HL-60 (cell line): ENCODE results near the gene TEX48.

ENCODE experiments used
- POLR2AphosphoS5 ChIP-seq: IDR thresholded peaks from 2 replicates; pipeline ENCODE4 v1.6.1; 2012; ENCODE audit warnings: low read depth
- REST ChIP-seq: IDR thresholded peaks from 2 replicates; pipeline ENCODE4 v1.6.1; 2012; ENCODE audit warnings: low read depth; ENCODE audit not compliant: insufficient replicate concordance
- TF ChIP-seq, protein P1 (sequence below): IDR thresholded peaks from one replicate; pipeline ENCODE4 v1.5.1; 2011; ENCODE audit warnings: low read length, control low read depth, inconsistent platforms; ENCODE audit not compliant: insufficient read depth

DNA sequence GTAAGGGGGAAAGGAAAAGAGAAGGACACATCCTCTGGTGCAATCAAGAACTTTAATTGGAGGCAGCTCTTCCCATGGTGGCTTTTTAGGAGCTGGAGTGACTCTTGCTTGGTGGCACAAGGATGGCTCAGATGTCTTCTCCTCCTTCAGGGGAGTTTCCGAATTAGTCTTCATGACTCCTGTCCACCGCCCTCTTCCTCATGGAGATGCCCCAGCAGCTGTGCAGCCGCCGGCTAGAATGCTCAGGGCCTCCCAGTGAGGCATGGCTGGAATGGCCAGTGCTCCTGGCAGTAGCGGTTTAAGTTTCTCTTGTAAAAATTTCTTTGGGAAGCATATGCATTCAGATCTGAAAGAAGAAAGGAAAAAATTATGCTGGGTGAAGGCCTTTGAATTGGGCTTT is 15.6 kb downstream of the TEX48 start:
- TF ChIP-seq REST = no peak
- TF ChIP-seq, protein P1, sequence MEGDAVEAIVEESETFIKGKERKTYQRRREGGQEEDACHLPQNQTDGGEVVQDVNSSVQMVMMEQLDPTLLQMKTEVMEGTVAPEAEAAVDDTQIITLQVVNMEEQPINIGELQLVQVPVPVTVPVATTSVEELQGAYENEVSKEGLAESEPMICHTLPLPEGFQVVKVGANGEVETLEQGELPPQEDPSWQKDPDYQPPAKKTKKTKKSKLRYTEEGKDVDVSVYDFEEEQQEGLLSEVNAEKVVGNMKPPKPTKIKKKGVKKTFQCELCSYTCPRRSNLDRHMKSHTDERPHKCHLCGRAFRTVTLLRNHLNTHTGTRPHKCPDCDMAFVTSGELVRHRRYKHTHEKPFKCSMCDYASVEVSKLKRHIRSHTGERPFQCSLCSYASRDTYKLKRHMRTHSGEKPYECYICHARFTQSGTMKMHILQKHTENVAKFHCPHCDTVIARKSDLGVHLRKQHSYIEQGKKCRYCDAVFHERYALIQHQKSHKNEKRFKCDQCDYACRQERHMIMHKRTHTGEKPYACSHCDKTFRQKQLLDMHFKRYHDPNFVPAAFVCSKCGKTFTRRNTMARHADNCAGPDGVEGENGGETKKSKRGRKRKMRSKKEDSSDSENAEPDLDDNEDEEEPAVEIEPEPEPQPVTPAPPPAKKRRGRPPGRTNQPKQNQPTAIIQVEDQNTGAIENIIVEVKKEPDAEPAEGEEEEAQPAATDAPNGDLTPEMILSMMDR = no peak
- TF ChIP-seq POLR2AphosphoS5 = no peak
